ENCODE results near the gene GAL3ST3. TPM values are rescaled to one million over a fixed set of nuclear protein-coding genes. Genes with fewer than 3 reads are reported as not detected.

Gene GAL3ST3
- total RNA-seq, 2 experiments from 2014 or later, result 0.51 to 1.0 TPM

- ChIA-PET POLR2A (interaction anchor here (0.9 to 1.0 kb wide), 3 partner anchors 13 to 134 kb away, joined by 3 to 4 read pairs (median 3); no protein-coding TSS in a partner anchor), CTCF (interaction anchor here (1.6 to 4.3 kb wide), 2 partner anchors 15 to 38 kb away, joined by 6 to 30 read pairs; no protein-coding TSS in a partner anchor)
- Mint-ChIP-seq H3K9me3 (no peaks in the 10 kb centered on the region), H3K27ac (no peak overlapping the region), H3K4me1 (ENCODE audit: low read depth) (peaks cover 19% of the 10 kb centered on the region), H3K27me3 (peaks cover 6% of the 10 kb centered on the region), H3K4me3 (no peak overlapping the region), H3K36me3 (ENCODE audit: low read depth) (peaks cover 26% of the 10 kb centered on the region)
- no peak for ATAC-seq
- intact Hi-C loops (cut with micrococcal nuclease), result no loop called here
- no peak for TF ChIP-seq CTCF (IDR thresholded peaks at IDR 0.05)
- no peak for DNase-seq
Measured at GRCh38 chr11:66007201-66007634, 41.7 kb downstream of the GAL3ST3 start.

- intact Hi-C loops (cut with micrococcal nuclease), result no loop called here
- H3K27me3 Mint-ChIP-seq, result peaks cover 3% of the 10 kb centered on the region
- DNase-seq (no peak), ATAC-seq (no peak)
- peaks cover 19% of the 10 kb centered on the region for H3K4me1 Mint-ChIP-seq (ENCODE audit: low read depth)
- ChIA-PET CTCF (interaction anchor here (1.6 to 4.3 kb wide), 2 partner anchors 16 to 38 kb away, joined by 6 to 30 read pairs; no protein-coding TSS in a partner anchor), POLR2A (interaction anchor here (0.9 kb wide), 1 partner anchor 13 kb away, joined by 3 read pairs; no protein-coding TSS in a partner anchor)
- no peak for TF ChIP-seq CTCF (IDR thresholded peaks at IDR 0.05)
- H3K27ac Mint-ChIP-seq, result no peak overlapping the region
- peaks cover 30% of the 10 kb centered on the region for H3K36me3 Mint-ChIP-seq (ENCODE audit: low read depth)
- no peaks in the 10 kb centered on the region for H3K9me3 Mint-ChIP-seq
- H3K4me3 Mint-ChIP-seq, result no peak overlapping the region
Measured at GRCh38 chr11:66006891-66007176, 42.1 kb downstream of the GAL3ST3 start.

DNA sequence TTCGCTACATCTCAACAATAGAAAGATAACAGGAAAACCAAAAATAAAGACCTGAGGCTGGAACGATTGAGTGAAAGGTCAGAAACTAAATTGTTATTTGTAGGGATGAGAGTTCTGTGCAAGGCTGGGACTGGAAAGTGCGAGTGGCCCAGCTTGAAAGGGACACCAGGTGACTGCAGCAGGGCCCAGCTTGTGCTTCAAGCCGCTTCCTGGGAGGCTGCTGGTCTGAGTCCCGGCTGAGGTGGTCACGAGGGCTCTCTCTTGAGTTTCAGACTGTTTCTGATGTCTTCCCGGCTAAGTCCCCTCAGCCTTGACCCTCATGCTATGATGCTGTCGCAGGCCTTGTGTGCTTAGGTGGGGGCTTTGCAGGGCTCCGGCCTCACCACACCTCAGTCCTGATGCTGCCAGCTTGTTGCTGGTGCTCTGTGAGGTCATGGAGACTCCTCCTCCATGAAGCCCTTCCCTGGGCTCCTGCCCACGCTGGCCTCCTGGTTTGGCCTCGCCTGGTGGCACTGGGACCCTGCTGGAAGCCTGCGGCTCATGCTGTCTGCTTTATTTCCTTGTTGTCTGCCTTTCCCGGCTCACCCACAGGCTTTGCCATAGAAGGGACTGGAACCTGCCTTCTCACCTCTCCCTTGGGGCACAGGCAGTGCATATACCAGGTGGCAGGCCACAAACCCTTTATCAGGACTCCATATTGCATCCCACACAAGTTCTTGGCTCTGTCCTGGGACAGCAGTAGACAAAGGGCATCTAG is 42.6 kb downstream of the GAL3ST3 start:
- Mint-ChIP-seq H3K36me3 (ENCODE audit: low read depth) (peaks cover 31% of the 10 kb centered on the region), H3K27me3 (peaks cover under 1% of the 10 kb centered on the region), H3K4me1 (ENCODE audit: low read depth) (peaks cover 17% of the 10 kb centered on the region), H3K4me3 (no peak overlapping the region), H3K9me3 (no peaks in the 10 kb centered on the region), H3K27ac (no peak overlapping the region)
- ChIA-PET POLR2A (no interaction called here), CTCF (interaction anchor here (1.6 kb wide), 1 partner anchor 39 kb away, joined by 6 read pairs; no protein-coding TSS in a partner anchor)
- no peak for TF ChIP-seq CTCF (IDR thresholded peaks at IDR 0.05)
- DNase-seq (no peak), ATAC-seq (no peak)
- intact Hi-C loops (cut with micrococcal nuclease), result no loop called here

- Mint-ChIP-seq H3K36me3 (ENCODE audit: low read depth) (peaks cover 45% of the 10 kb centered on the region), H3K4me1 (ENCODE audit: low read depth) (peaks cover 32% of the 10 kb centered on the region), H3K27me3 (no peaks in the 10 kb centered on the region), H3K4me3 (peak overlapping the region; percentile 98), H3K27ac (peak overlapping the region; percentile 68), H3K9me3 (no peaks in the 10 kb centered on the region)
- ChIA-PET POLR2A (interaction anchor here (0.9 to 1.6 kb wide), 3 partner anchors 9 to 55 kb away, joined by 3 to 6 read pairs (median 3); no protein-coding TSS in a partner anchor), CTCF (interaction anchor here (1.4 kb wide), 1 partner anchor 18 kb away, joined by 5 read pairs; no protein-coding TSS in a partner anchor)
- ATAC-seq (no peak), DNase-seq (no peak)
- intact Hi-C loops (cut with micrococcal nuclease), result no loop called here
- no peak for TF ChIP-seq CTCF (IDR thresholded peaks at IDR 0.05)
Measured at GRCh38 chr11:66004186-66004585, 44.8 kb downstream of the GAL3ST3 start.

GRCh38 chr11:66003291-66003690 is 45.7 kb downstream of the GAL3ST3 start:
- ATAC-seq (no peak), DNase-seq (no peak)
- POLR2A ChIA-PET, result interaction anchor here (0.7 to 1.4 kb wide), 10 partner anchors 8 to 114 kb away, joined by 3 to 10 read pairs (median 4); partner anchors contain the start of genes CCDC85B, CST6 and SF3B2
- peaks cover 54% of the 10 kb centered on the region for H3K36me3 Mint-ChIP-seq (ENCODE audit: low read depth)
- intact Hi-C loops (cut with micrococcal nuclease), result no loop called here
- H3K27ac Mint-ChIP-seq, result peak overlapping the region; percentile 88
- no peak for TF ChIP-seq CTCF (IDR thresholded peaks at IDR 0.05)
- peak overlapping the region; percentile 98 for H3K4me3 Mint-ChIP-seq
- no peaks in the 10 kb centered on the region for H3K27me3 Mint-ChIP-seq
- H3K4me1 Mint-ChIP-seq (ENCODE audit: low read depth), result peaks cover 34% of the 10 kb centered on the region
- no peaks in the 10 kb centered on the region for H3K9me3 Mint-ChIP-seq
- CTCF ChIA-PET, result interaction anchor here (1.3 to 1.9 kb wide), 4 partner anchors 19 to 130 kb away, joined by 4 to 14 read pairs (median 6); partner anchors contain the start of gene CCDC85B

Data from activated CD8-positive, alpha-beta T cell treated with anti-CD3 and anti-CD28 coated beads for 36 hours (primary cell).